GM19452 (cell line): ENCODE results near the gene ACTA1.
A peak's percentile ranks its signal among the peaks of the same experiment; 100 is the strongest.
"Not testable (repeated sequence)": the region's sequence is repeated elsewhere in the genome, so short reads cannot be mapped to it uniquely, and the experiment has no call there.

Experiments
- ATAC-seq: cut with Tn5 transposase; IDR thresholded peaks from one replicate; pipeline ENCODE4 v1.9.1; 2021; ENCODE audit not compliant: unreplicated experiment

The ACTA1 gene

GRCh38 chr1:229440851-229441537, 7.1 kb upstream of the ACTA1 start:
- ATAC-seq: peak; percentile 96

- no peak for ATAC-seq
Observed at GRCh38 chr1:229438021-229438420, 4.1 kb upstream of the ACTA1 start.

- ATAC-seq: no peak
Observed at GRCh38 chr1:229437443-229437842, 3.5 kb upstream of the ACTA1 start.

GRCh38 chr1:229436201-229436600, 2.3 kb upstream of the ACTA1 start:
- no peak for ATAC-seq

- ATAC-seq: no peak
Observed at GRCh38 chr1:229434641-229435051, 752 bp upstream of the ACTA1 start.

GRCh38 chr1:229433364-229434004, 410 bp downstream of the ACTA1 start:
- no peak for ATAC-seq

GRCh38 chr1:229432905-229433304, 989 bp downstream of the ACTA1 start:
- ATAC-seq: no peak

GRCh38 chr1:229432116-229432461, 1.8 kb downstream of the ACTA1 start:
- no peak for ATAC-seq

GRCh38 chr1:229431284-229432115, 2.4 kb downstream of the ACTA1 start:
- ATAC-seq: no peak

- no peak for ATAC-seq
Observed at GRCh38 chr1:229430761-229431283, 3.1 kb downstream of the ACTA1 start.

GRCh38 chr1:229428256-229428655, 5.6 kb downstream of the ACTA1 start:
- no peak for ATAC-seq

- no peak for ATAC-seq
Observed at GRCh38 chr1:229427572-229427971, 6.3 kb downstream of the ACTA1 start.

GRCh38 chr1:229425564-229426159, 8.2 kb downstream of the ACTA1 start:
- no peak for ATAC-seq

- ATAC-seq: no peak
Observed at GRCh38 chr1:229420765-229421164, 13.1 kb downstream of the ACTA1 start.

GRCh38 chr1:229420224-229420623, 13.7 kb downstream of the ACTA1 start:
- ATAC-seq: no peak

GRCh38 chr1:229418586-229418985, 15.3 kb downstream of the ACTA1 start:
- not testable (repeated sequence) for ATAC-seq

- not testable (repeated sequence) for ATAC-seq
Observed at GRCh38 chr1:229412810-229413209, 21.1 kb downstream of the ACTA1 start.

GRCh38 chr1:229412056-229412455, 21.8 kb downstream of the ACTA1 start:
- no peak for ATAC-seq

- ATAC-seq: no peak
Observed at GRCh38 chr1:229411434-229412055, 22.3 kb downstream of the ACTA1 start.

- no peak for ATAC-seq
Observed at GRCh38 chr1:229410692-229411433, 23.0 kb downstream of the ACTA1 start.
